Endothelial cell of umbilical vein (primary cell): ENCODE data around the gene PPP4R4. TPM values are rescaled to one million over a fixed set of nuclear protein-coding genes. Genes with fewer than 3 reads are reported as not detected.

ENCODE experiments used
- BruUV-seq: library from RNA; stranded (reverse); fragments of 400-500 nt; replicated peaks from 2 replicates; lab custom pipeline; 2021; lab: Mats Ljungman, UMichigan
- CTCF ChIA-PET: fragments of 300-600, 350-600 bp; sonication (Branson Sonifier 250); formaldehyde crosslinking; loops from one replicate; lab custom pipeline; 2021; ENCODE audit warnings: antibody characterized with exemption, inconsistent platforms; lab: Charles Lee
- POLR2A ChIA-PET: fragments of 300-600, 350-600 bp; sonication (Branson Sonifier 250); formaldehyde crosslinking; loops from one replicate; lab custom pipeline; 2021; ENCODE audit warnings: antibody characterized with exemption, inconsistent platforms; lab: Charles Lee
- DNase-seq: peaks from one replicate; pipeline ENCODE4 v3.0.0-alpha.2; 2011; ENCODE audit warnings: low read depth, low spot score
- FAIRE-seq: peaks from 2 replicates; lab custom pipeline; 2011; peaks lifted over from hg19 to GRCh38; lab: Jason Lieb, UNC
- H2AFZ ChIP-seq: 2 replicates; pipeline ENCODE4 v1.6.0; 2012; ENCODE audit warnings: low read depth, low read length, control low read depth, inconsistent platforms
- H3K27ac ChIP-seq: 2 replicates; pipeline ENCODE4 v1.5.1; 2011; ENCODE audit warnings: low read depth, mild to moderate bottlenecking, control low read depth, low read length, moderate library complexity; ENCODE audit not compliant: insufficient read depth
- H3K27me3 ChIP-seq, 2 experiments: 2 replicates each; pipeline versions ENCODE4 v1.6.0 to v1.6.1; 2011; ENCODE audit warnings: low read length in 2 of 2, mixed read lengths in 1 of 2; ENCODE audit not compliant: control insufficient read depth in 2 of 2, insufficient read depth in 2 of 2
- H3K36me3 ChIP-seq, 2 experiments: 2 replicates in 1 of 2; 3 replicates in 1 of 2; pipeline ENCODE4 v1.5.1; 2011; ENCODE audit warnings: low read length in 2 of 2, mild to moderate bottlenecking in 1 of 2, moderate library complexity in 1 of 2; ENCODE audit not compliant: control insufficient read depth in 2 of 2, insufficient read depth in 2 of 2; ENCODE audit errors: extremely low read depth in 1 of 2
- H3K4me1 ChIP-seq: 3 replicates; pipeline ENCODE4 v1.5.1; 2011; ENCODE audit warnings: mild to moderate bottlenecking, low read length; ENCODE audit not compliant: control insufficient read depth, insufficient read depth; ENCODE audit errors: extremely low read depth
- H3K4me2 ChIP-seq: 2 replicates; pipeline ENCODE4 v1.6.1; 2011; ENCODE audit warnings: low read length, control low read depth, mixed read lengths; ENCODE audit not compliant: insufficient read depth
- H3K4me3 ChIP-seq, 3 experiments: fragments of 200-600 bp in 1 of 3; sonication (generic), shearing (Covaris generic) in 1 of 3; replicated peaks in 1 of 3; 2 replicates each; pipeline ENCODE4 v1.5.1; 2011 to 2016; ENCODE audit warnings: control low read depth in 3 of 3, low read length in 3 of 3, mild to moderate bottlenecking in 2 of 3, inconsistent platforms in 1 of 3, low read depth in 1 of 3, moderate library complexity in 1 of 3; ENCODE audit not compliant: insufficient read depth in 1 of 3
- H3K79me2 ChIP-seq: 2 replicates; pipeline ENCODE4 v1.6.0; 2012; ENCODE audit warnings: low read length, inconsistent platforms; ENCODE audit not compliant: control insufficient read depth, insufficient read depth
- H3K9ac ChIP-seq: replicated peaks from 2 replicates; pipeline ENCODE3; 2011; ENCODE audit warnings: low read length, control low read depth; ENCODE audit not compliant: insufficient read depth; ENCODE audit errors: extremely low read depth
- H3K9me1 ChIP-seq: replicated peaks from 3 replicates; pipeline ENCODE4 v1.6.0; 2011; ENCODE audit warnings: mild to moderate bottlenecking, low read length; ENCODE audit not compliant: control insufficient read depth, insufficient read depth; ENCODE audit errors: extremely low read depth
- H3K9me3 ChIP-seq: replicated peaks from 2 replicates; pipeline ENCODE4 v1.5.1; 2012; ENCODE audit warnings: low read length, inconsistent platforms; ENCODE audit not compliant: control insufficient read depth, insufficient read depth
- H4K20me1 ChIP-seq: replicated peaks from 2 replicates; pipeline ENCODE3; 2011; ENCODE audit warnings: mild to moderate bottlenecking, low read length; ENCODE audit not compliant: control insufficient read depth, insufficient read depth; ENCODE audit errors: extremely low read depth
- EZH2 ChIP-seq: IDR thresholded peaks from 2 replicates; pipeline ENCODE4 v1.6.1; 2012; ENCODE audit warnings: borderline replicate concordance, low read depth, mild to moderate bottlenecking, moderate library complexity, low read length, inconsistent platforms; ENCODE audit not compliant: severe bottlenecking
- FOS ChIP-seq: IDR thresholded peaks from 2 replicates; pipeline ENCODE4 v1.6.1; 2011; ENCODE audit warnings: mild to moderate bottlenecking, low read length, moderate library complexity, borderline replicate concordance; ENCODE audit not compliant: insufficient read depth
- GATA2 ChIP-seq: IDR thresholded peaks from 2 replicates; pipeline ENCODE4 v1.7.0; 2011; ENCODE audit warnings: low read depth, mild to moderate bottlenecking, moderate library complexity, mixed read lengths, low read length; ENCODE audit not compliant: insufficient read length, insufficient read depth
- JUN ChIP-seq: IDR thresholded peaks from 2 replicates; pipeline ENCODE4 v1.6.1; 2011; ENCODE audit warnings: borderline replicate concordance, low read depth; ENCODE audit not compliant: insufficient read length, insufficient read depth
- MYC ChIP-seq: IDR thresholded peaks from one replicate; pipeline ENCODE4 v1.6.1; 2011; ENCODE audit warnings: mild to moderate bottlenecking, low read depth, low read length
- POLR2A ChIP-seq: IDR thresholded peaks from 2 replicates; pipeline ENCODE4 v1.6.1; 2012; ENCODE audit warnings: low read depth, mild to moderate bottlenecking, control low read depth, low read length
- POLR2AphosphoS5 ChIP-seq: IDR thresholded peaks from 2 replicates; pipeline ENCODE4 v1.6.1; 2012; ENCODE audit warnings: low read depth, mild to moderate bottlenecking, control low read depth, low read length, moderate library complexity; ENCODE audit not compliant: insufficient read depth
- dilution Hi-C: fragments of 300-500 bp; cut with MboI; formaldehyde crosslinking; loops from one replicate; pipeline ENCODE4 v1.15.0; 2019; ENCODE audit warnings: low sequenced_read_pairs; ENCODE audit not compliant: extremely low pct_ligation_motif_present
- intact Hi-C: fragments of 100-400 bp; cut with micrococcal nuclease; formaldehyde crosslinking; loops from one replicate; pipeline ENCODE4 v1.10.0; 2022
- polyA plus RNA-seq, 4 experiments: library from polyadenylated mRNA; depleted of rRNA in 3 of 4; stranded (reverse) in 3 of 4; unstranded in 1 of 4; fragments of >200 nt; gene quantifications; 2 replicates each; pipeline versions ENCODE4 v1.2.1 to v1.2.3, GENCODE V29; 2011 to 2012; ENCODE audit warnings: missing spikeins in 1 of 4
- total RNA-seq: library from RNA; stranded (reverse); gene quantifications from 2 replicates; pipeline ENCODE4 v1.2.3, GENCODE V29; 2021
- TF ChIP-seq, protein P1 (sequence below): IDR thresholded peaks from 2 replicates; pipeline ENCODE4 v1.6.1; 2011; ENCODE audit not compliant: insufficient read depth, insufficient read length
- TF ChIP-seq, protein P2 (sequence below), 2 donors: IDR thresholded peaks; 1 replicate in 1 of 2; 2 replicates in 1 of 2; pipeline ENCODE4 v1.5.1; 2011; ENCODE audit warnings: low read length in 2 of 2, mild to moderate bottlenecking in 2 of 2, moderate library complexity in 2 of 2, control low read depth in 1 of 2, inconsistent platforms in 1 of 2, low read depth in 1 of 2; ENCODE audit not compliant: insufficient read depth in 1 of 2; ENCODE audit errors: extremely low read depth in 1 of 2

Gene PPP4R4
- total and polyA plus RNA-seq, 2 donors (not counting 3 experiments of a cell fraction or from before 2014, with no cell fraction given): not detected

DNA sequence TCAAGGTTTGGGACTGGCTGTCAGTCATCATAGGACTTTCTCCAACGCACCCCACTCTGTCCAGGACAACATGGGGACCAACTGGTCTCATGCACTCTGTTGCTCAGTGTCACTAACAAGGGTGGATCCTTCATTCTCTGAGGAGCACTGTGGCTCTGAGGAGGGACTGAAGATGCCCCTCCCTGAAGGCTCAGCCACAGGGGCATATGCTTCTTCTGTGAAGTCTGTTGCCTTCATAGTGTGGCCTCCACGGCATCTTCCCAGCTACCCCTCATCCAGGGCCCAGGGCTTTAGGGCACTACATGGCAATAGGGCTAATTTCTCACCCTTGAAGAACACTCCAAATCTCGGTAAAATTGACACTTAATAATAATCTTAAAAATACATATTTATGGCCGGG is 30.4 kb upstream of the PPP4R4 start:
- no peak for FAIRE-seq

More for the DNA sequence above, 30.4 kb upstream of the PPP4R4 start:
- no peaks in the 10 kb centered on the region for H3K9me3 ChIP-seq
- no peak for DNase-seq
- H3K79me2 ChIP-seq: no peaks in the 10 kb centered on the region
- H3K27me3 ChIP-seq: no peaks in the 10 kb centered on the region
- H3K9ac ChIP-seq: no peak overlapping the region
- intact Hi-C loops: no loop called here
- POLR2A ChIA-PET: no interaction called here
- no peaks in the 10 kb centered on the region for H3K4me1 ChIP-seq
- no peak for TF ChIP-seq FOS
- no peak for TF ChIP-seq GATA2
- no peak for TF ChIP-seq POLR2AphosphoS5
- no peak for TF ChIP-seq EZH2
- TF ChIP-seq MYC: no peak
- TF ChIP-seq, protein P1, sequence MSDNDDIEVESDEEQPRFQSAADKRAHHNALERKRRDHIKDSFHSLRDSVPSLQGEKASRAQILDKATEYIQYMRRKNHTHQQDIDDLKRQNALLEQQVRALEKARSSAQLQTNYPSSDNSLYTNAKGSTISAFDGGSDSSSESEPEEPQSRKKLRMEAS: no peak
- TF ChIP-seq, protein P2, sequence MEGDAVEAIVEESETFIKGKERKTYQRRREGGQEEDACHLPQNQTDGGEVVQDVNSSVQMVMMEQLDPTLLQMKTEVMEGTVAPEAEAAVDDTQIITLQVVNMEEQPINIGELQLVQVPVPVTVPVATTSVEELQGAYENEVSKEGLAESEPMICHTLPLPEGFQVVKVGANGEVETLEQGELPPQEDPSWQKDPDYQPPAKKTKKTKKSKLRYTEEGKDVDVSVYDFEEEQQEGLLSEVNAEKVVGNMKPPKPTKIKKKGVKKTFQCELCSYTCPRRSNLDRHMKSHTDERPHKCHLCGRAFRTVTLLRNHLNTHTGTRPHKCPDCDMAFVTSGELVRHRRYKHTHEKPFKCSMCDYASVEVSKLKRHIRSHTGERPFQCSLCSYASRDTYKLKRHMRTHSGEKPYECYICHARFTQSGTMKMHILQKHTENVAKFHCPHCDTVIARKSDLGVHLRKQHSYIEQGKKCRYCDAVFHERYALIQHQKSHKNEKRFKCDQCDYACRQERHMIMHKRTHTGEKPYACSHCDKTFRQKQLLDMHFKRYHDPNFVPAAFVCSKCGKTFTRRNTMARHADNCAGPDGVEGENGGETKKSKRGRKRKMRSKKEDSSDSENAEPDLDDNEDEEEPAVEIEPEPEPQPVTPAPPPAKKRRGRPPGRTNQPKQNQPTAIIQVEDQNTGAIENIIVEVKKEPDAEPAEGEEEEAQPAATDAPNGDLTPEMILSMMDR (IDR thresholded peaks at IDR 0.05; ENCODE audit: extremely low read depth in 1 of 2, insufficient read depth in 1 of 2, low read depth in 1 of 2, low read length in 2 of 2): no peak
- TF ChIP-seq JUN: no peak
- TF ChIP-seq POLR2A: no peak
- H3K36me3 ChIP-seq: no peaks in the 10 kb centered on the region
- H3K4me3 ChIP-seq: no peak overlapping the region
- no peak overlapping the region for H3K27ac ChIP-seq
- H3K9me1 ChIP-seq: no peaks in the 10 kb centered on the region
- CTCF ChIA-PET: interaction anchor here (1.2 to 3.8 kb wide), 3 partner anchors 11 to 107 kb away, joined by 4 to 46 read pairs (median 42); no protein-coding TSS in a partner anchor
- no peak overlapping the region for H3K4me2 ChIP-seq
- no peaks in the 10 kb centered on the region for H4K20me1 ChIP-seq
- dilution Hi-C loops: no loop called here
- no peak overlapping the region for H2AFZ ChIP-seq
- BruUV-seq: no TSS peak
